Motor neuron (in vitro differentiated cells): ENCODE results near the gene HERC6. TPM values are rescaled to one million over a fixed set of nuclear protein-coding genes. Genes with fewer than 3 reads are reported as not detected.
A peak's percentile ranks its signal among the peaks of the same experiment; 100 is the strongest.
"Not testable (repeated sequence)": the region's sequence is repeated elsewhere in the genome, so short reads cannot be mapped to it uniquely, and the experiment has no call there.

Experiments
- ATAC-seq, 8 experiments: fragments of 200-7000 bp; cut with Tn5 transposase; replicated peaks in 6 of 8; 2 replicates each; pipeline ENCODE4 v1.8.0; 2021; ENCODE audit warnings: mild to moderate bottlenecking in 8 of 8, moderate library complexity in 8 of 8
- H3K27ac ChIP-seq, 2 donors: fragments of 250-450 bp; sonication (Bioruptor Pico); 2 replicates each; pipeline ENCODE4 v1.9.0; 2021; ENCODE audit warnings: antibody characterized with exemption in 2 of 2, mild to moderate bottlenecking in 2 of 2, moderate library complexity in 1 of 2
- H3K4me1 ChIP-seq, 2 donors: fragments of 250-450 bp; sonication (Bioruptor Pico); replicated peaks in 1 of 2; 2 replicates each; pipeline ENCODE4 v1.6.1; 2021; ENCODE audit warnings: antibody characterized with exemption in 2 of 2, mild to moderate bottlenecking in 2 of 2, moderate library complexity in 1 of 2
- H3K4me3 ChIP-seq, 5 donors: fragments of 250-450 bp; sonication (Bioruptor Pico); 2 replicates each; pipeline ENCODE4 v1.9.0; 2021; ENCODE audit warnings: antibody characterized with exemption in 5 of 5, mild to moderate bottlenecking in 5 of 5, moderate library complexity in 4 of 5
- WGBS, 10 experiments: fragments of 450-650 bp; shearing (Covaris generic); methylation state at CpG; one replicate each; pipeline ENCODE4 v1.0.0; 2022; 5-methylcytosine and 5-hydroxymethylcytosine counted together
- in situ Hi-C, 9 experiments: fragments of 400-800 bp; cut with MboI; loops; one replicate each; pipeline ENCODE4 v1.15.0; 2021; ENCODE audit warnings: low sequenced_read_pairs in 9 of 9, low pct_unique_long_range_greater_than_20kb in 2 of 9; ENCODE audit not compliant: unreplicated experiment in 9 of 9
- total RNA-seq, 8 experiments: library from RNA; unstranded; fragments of 300-600 nt; gene quantifications; 2 replicates each; pipeline versions ENCODE4 v1.2.3 to v1.2.4, GENCODE V29; 2022

Gene HERC6
- total RNA-seq, 8 experiments from 2014 or later = 0.38 to 32.4 (median 2.5) TPM

DNA sequence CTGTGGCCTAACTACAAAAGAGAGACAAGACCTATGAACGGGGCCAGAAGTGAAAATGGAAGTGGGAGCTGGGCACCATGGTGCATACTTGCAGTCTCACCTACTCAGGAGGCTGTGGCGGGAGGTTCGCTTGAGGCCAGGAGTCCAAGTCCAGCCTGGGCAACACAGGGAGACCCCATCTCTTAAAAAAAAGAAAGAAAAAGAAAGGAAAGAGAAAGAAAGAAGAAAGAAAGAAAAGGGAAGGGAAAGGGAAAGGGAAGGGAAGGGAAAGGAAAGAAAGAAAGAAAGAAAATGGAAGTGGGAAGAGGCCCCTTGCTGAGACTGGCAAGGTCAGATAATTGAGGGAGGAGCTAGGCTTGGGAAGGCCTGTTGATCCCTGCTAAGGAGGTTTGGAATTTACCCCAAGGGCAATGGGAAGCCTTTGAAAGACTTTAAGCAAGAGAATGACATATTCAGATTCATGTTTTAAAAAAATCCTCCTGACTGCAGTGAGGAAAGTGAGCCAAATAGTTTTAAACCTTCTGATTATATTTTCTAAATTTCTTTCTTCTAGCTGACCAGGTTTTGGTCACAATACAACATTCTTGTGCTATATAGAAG, 60.6 kb downstream of the HERC6 start:
- no peak overlapping the region for H3K27ac ChIP-seq
- peak in 3 of 8 experiments; percentile 52 to 80 (median 65) for ATAC-seq
- in situ Hi-C loops = no loop called here

DNA sequence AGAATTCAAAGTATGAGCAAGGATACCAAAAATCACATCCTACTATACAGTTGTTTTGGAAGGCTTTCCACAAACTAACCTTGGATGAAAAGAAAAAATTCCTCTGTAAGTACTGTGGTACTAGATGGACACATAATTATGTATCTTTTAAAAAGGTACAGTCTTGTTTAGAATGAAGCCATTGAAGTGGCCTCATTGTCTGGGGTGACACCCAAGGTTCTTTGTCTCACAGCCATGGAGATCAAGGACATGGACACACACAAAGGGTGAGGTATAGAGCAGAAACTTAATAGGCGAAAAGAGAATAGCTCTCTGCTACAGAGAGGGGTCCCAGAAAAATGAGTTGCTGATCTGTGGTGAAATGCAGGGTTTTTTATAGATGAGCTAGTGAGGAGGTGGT, 61.5 kb downstream of the HERC6 start:
- no peak for ATAC-seq
- Histone ChIP-seq H3K4me3 (no peak overlapping the region), H3K4me1 (no peaks in the 10 kb centered on the region), H3K27ac (no peak overlapping the region)
- in situ Hi-C loops = no loop called here
- WGBS, 10 experiments = 67 to 100% (median 88%) methylated on average over 1 of the region's 1 CpG; no CpG with 5 or more reads in 6 of the 10 experiments

More for the DNA sequence above, 60.6 kb downstream of the HERC6 start:
- Histone ChIP-seq H3K4me3 (no peak overlapping the region), H3K4me1 (no peaks in the 10 kb centered on the region)
- WGBS, 10 experiments = 74 to 100% (median 94%) methylated on average over 2 to 3 of the region's 3 CpGs; no CpG with 5 or more reads in 1 of the 10 experiments

DNA sequence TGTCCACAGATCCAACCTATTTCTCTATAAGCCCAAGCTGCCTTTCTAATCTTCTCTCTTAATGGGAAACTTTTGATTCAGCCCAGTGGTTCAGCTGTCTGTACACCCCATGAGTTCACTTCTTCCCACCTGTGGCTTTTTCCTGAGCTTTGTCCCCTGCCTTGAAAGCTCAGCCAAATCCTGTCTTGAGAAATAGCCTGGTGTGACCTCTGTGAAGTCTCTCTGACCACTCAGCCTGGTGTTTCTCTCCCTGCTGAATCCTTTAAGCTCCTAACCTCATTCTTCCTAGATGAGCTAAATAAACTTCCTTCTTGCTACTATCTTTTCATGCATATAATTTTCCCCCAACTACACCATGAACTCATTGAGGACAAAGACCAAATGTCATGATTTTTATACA, 63.0 kb downstream of the HERC6 start:
- in situ Hi-C loops = no loop called here
- H3K4me1 ChIP-seq = no peaks in the 10 kb centered on the region
- ATAC-seq = no peak
- H3K27ac ChIP-seq = no peak overlapping the region
- H3K4me3 ChIP-seq = no peak overlapping the region

DNA sequence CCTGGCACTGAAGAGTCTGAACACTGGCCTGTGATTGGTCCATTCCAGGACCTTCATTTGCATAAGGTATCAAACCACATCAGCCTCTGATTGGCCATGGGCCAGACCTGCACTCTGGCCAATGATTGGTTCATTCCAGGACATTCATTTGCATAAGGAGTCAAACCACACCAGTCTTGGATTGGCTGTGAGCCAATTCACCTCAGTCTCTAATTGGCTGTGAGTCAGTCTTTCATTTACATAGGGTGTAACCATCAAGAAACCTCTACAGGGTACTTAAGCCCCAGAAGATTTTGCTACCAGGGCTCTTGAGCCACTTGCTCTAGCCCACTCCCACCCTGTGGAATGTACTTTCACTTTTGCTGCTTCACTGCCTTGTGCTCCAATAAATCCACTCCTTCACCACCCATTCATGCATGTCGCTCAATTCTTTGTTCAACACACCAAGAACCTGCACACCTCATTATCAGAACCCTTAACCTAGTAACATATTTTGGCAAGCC, 64.1 kb downstream of the HERC6 start:
- H3K27ac ChIP-seq = no peak overlapping the region
- in situ Hi-C loops = no loop called here
- no peak overlapping the region for H3K4me3 ChIP-seq
- H3K4me1 ChIP-seq = no peaks in the 10 kb centered on the region
- WGBS, 10 experiments = 80 to 100% (median 100%) methylated on average over 1 of the region's 1 CpG; no CpG with 5 or more reads in 3 of the 10 experiments
- peak in 3 of 8 experiments; percentile 34 to 64 (median 61) for ATAC-seq

DNA sequence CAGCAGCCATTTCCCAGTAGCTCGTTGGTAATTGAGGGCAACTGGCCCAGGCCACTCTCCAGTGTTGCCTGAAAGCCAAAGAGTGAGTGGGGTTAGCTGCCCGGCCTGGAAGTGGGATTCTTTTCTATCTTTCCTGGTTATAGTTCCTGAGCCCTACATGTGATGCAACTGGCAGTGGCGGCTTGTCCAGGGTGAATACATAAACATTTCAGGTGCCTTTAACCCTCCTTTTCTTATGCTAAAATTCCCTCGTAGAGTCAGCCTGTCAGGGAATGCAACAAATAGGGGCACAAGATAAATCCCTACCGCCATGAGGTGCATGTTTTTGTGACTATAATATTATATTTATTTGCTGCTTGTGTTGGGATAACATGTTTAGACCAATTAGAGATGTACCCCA, 64.8 kb downstream of the HERC6 start:
- H3K27ac ChIP-seq = no peak overlapping the region
- ATAC-seq = no peak
- WGBS, 10 experiments = 40 to 100% (median 70%) methylated on average over 1 to 4 of the region's 5 CpGs; no CpG with 5 or more reads in 2 of the 10 experiments
- no peak overlapping the region for H3K4me3 ChIP-seq
- no peaks in the 10 kb centered on the region for H3K4me1 ChIP-seq
- in situ Hi-C loops = no loop called here

DNA sequence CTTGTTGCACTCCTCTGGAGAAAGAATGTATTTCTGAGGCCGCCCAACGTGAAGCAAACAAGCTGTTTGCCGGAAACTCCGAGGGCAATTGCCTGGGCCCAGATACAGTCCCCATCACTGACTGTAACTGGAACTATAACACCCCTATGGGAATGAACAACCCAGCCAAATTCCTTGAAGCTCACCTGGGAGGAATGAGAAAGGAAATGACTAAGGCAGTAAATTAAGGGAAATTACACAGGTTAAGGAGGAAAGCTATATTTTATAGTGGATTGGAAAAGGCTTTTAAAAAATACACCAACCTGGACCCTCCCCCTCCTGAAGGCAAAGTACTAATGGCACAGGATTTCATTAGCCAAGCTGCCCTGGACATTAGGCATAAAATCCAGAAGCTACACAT, 66.6 kb downstream of the HERC6 start:
- ATAC-seq = peak in 1 of 8 experiments; percentile 36
- Histone ChIP-seq H3K4me3 (no peak overlapping the region), H3K4me1 (no peaks in the 10 kb centered on the region), H3K27ac (no peak overlapping the region)
- in situ Hi-C loops = no loop called here
- WGBS, 10 experiments = 60 to 82% (median 74%) methylated on average over 1 to 4 of the region's 4 CpGs; no CpG with 5 or more reads in 2 of the 10 experiments

DNA sequence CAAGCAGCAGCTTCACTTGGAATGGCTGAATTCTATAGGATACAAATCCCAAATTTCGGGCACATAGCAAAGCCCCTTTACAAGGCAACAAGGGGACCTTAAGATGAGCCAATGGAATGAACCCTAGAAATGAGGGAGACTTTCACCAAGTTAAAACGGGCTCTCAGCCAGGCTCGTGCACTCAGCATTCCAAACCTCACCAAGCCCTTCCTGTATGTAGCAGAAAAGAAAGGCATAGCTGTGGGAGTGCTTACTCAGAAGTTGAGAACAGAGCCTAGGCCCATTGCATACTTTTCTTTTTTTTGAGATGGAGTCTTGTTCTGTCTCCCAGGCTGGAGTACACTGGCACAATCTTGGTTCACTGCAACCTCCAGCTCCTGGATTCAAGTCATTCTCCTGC, 67.5 kb downstream of the HERC6 start:
- ATAC-seq = peak in 1 of 8 experiments; percentile 6
- in situ Hi-C loops = no loop called here
- WGBS, 10 experiments = 21 to 74% (median 50%) methylated on average over 1 to 3 of the region's 3 CpGs; no CpG with 5 or more reads in 5 of the 10 experiments

DNA sequence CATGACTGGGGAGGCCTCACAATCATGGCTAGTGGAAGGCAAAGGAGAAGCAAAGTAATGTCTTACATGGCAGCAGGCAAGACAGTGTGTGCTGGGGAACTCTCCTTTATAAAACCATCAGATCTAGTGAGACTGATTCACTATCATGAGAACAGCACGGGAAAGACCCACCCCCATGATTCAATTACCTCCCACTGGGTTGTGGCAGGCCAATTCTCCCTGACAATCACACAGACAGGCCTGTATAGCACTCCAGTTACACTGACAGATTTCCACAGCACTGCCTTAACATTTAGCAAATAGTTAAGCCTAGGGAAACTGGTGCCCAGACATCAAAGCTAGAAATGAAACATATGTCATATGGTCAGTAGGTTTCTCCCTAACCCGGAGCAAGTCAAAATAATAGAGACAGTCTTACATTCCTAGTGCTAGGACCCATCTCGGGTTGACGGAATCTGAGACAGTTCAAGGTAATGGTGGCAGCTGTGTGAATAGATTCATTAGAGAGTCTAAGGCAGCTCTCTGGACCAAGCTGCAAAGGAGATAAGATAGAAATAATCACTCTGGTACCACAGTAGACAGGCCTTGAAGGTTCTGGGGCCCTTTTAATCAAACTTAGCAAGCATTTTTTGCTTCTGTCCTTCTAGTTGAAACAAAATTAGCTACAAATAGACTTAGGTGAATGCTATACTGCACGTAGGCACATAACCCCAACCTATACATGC, 68.9 kb downstream of the HERC6 start:
- no peak overlapping the region for H3K4me3 ChIP-seq
- no peak overlapping the region for H3K27ac ChIP-seq
- WGBS, 10 experiments = 60 to 90% (median 70%) methylated on average over 1 to 4 of the region's 5 CpGs; no CpG with 5 or more reads in 4 of the 10 experiments
- in situ Hi-C loops = no loop called here
- no peaks in the 10 kb centered on the region for H3K4me1 ChIP-seq
- ATAC-seq = no peak

More for the DNA sequence above, 67.5 kb downstream of the HERC6 start:
- Histone ChIP-seq H3K27ac (no peak overlapping the region), H3K4me1 (no peaks in the 10 kb centered on the region), H3K4me3 (no peak overlapping the region)

DNA sequence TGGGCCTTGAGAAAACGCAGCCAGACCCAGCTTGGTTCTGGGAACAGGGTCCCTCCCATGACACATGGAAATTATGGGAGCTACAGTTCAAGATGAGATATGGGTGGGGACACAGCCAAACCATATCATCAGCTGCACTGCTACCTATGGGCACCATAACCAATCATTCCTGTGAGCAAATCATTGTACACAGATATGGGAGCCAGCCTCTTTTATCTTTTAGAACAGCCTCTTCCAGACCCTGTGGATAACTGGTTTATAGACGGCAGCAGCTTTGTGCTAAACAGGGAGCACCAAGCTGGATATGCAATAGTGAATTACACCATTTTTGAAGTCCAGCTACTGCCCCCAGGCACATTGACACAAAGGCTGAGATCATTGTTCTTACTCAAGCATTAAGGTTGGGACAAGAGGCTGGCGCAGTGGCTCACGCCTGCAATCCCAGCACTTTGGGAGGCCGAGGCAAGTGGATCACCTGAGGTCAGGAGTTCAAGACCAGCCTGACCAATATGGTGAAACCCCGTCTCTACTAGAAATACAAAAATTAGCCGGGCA, 69.6 kb downstream of the HERC6 start:
- peak in 3 of 8 experiments; percentile 6 to 49 (median 15) for ATAC-seq
- H3K27ac ChIP-seq, in situ Hi-C loops, H3K4me1 ChIP-seq, H3K4me3 ChIP-seq: not testable (repeated sequence)
- 0 to 100% (median 92%) methylated on average over 1 to 4 of the region's 7 CpGs; no CpG with 5 or more reads in 1 of the 10 experiments for WGBS, 10 experiments

DNA sequence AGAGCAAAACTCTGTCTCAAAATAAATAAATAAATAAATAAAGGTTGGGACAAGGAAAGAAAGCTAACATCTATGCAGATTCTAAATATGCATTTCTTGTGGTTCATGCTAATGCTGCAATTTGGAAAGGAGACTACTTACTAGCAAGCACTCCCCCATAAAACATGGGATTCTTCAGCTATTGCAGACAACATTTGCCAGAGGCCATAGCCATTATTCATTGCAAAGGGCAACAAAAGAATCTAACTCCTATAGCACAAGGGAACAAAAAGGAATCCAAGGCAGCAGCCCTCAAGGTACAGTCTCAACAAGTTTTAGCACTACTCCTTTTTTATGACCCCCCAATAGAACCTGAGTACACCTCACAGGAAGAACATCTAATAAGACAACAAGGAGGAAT, 70.2 kb downstream of the HERC6 start:
- H3K4me3 ChIP-seq = no peak overlapping the region
- peak in 3 of 8 experiments; percentile 89 to 99 (median 94) for ATAC-seq
- no peaks in the 10 kb centered on the region for H3K4me1 ChIP-seq
- in situ Hi-C loops = no loop called here
- no peak overlapping the region for H3K27ac ChIP-seq

DNA sequence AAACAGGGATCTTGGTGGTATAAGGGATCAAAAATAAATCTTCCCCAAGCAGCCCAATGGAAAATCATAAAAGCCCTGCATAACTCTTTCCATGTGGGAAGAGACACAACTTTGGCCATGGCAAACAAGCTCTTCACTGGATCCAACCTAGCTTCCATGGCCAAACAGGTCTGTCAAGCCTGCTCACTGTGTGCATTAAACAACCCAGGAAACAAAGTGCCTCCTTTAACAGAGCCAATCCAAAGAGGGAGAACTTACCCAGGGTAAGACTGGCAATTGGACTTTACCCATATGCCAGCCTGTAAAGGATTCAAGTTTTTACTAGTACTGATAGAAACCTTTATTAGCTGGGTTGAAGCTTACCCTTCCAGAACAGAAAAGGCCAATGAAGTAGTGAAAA, 70.6 kb downstream of the HERC6 start:
- Histone ChIP-seq H3K27ac (no peak overlapping the region), H3K4me1 (no peaks in the 10 kb centered on the region), H3K4me3 (no peak overlapping the region)
- in situ Hi-C loops = no loop called here
- ATAC-seq = peak in 1 of 8 experiments; percentile 23

DNA sequence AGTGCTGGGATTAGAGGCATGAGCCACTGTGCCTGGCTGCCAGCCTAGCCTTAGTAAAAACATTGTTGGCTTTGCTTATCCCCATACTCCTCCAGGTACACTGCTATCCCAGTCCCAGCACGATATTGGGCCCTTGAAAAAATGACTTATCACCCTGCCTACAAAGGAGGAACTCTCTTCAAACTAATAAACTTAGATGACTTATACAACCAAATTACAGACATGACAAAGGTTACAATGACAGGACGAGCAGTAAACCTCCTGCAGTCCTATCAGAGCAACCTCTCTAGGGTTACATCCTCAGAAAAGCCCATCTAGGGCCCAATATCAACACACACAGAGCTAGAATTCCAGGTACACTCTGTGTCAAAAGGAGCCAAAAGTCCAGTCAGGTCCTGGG, 72.6 kb downstream of the HERC6 start:
- H3K4me1 ChIP-seq = no peaks in the 10 kb centered on the region
- H3K27ac ChIP-seq = no peak overlapping the region
- in situ Hi-C loops = no loop called here
- 20 to 71% (median 57%) methylated on average over 1 to 2 of the region's 2 CpGs; no CpG with 5 or more reads in 3 of the 10 experiments for WGBS, 10 experiments
- ATAC-seq = no peak
- H3K4me3 ChIP-seq = no peak overlapping the region

DNA sequence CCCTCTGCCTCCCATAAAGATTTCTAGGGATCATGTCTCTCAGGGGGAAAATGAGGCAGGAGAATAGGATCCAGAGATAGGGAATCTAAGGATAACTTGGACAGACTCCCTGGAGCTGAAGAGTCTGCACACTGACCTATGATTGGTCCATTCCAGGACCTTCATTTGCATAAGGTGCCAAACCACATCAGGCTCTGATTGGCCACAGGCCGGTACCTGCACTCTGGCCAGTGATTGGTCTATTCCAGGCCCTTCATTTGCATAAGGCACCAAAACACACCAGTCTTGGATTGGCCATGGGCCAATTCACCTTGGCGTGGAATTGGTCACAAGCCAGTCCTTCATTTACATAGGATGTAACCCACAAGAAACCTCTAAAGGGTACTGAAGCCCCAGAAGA, 74.3 kb downstream of the HERC6 start:
- H3K4me1 ChIP-seq = no peaks in the 10 kb centered on the region
- in situ Hi-C loops = no loop called here
- no peak for ATAC-seq
- no peak overlapping the region for H3K4me3 ChIP-seq
- no peak overlapping the region for H3K27ac ChIP-seq
- WGBS, 10 experiments = 40 to 100% (median 75%) methylated on average over 1 to 2 of the region's 2 CpGs; no CpG with 5 or more reads in 6 of the 10 experiments
